ENCODE data around the gene ANO1.

DNA sequence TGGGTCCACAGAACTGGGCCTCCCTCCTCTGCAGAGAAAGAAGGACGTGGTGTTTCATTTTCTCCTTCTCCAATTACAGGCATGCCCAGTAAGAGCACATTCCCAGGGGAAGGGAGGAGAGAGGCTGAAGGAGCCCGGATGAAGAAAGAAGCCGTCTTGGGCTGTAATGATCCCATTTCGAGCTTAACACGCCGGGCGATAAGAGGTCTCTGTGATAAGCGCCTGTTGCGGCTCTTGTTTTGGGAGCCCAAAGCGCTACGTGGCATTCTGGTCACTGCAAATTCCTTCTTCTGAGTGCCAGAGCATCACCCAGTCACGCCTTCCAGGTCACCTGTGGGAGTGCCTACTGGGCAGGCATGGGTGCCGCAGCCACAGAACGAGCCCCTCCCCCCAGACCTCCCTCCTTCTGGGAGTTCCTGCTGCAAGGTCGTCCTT is 57.5 kb downstream of the ANO1 start:
- TF ChIP-seq, protein P1, sequence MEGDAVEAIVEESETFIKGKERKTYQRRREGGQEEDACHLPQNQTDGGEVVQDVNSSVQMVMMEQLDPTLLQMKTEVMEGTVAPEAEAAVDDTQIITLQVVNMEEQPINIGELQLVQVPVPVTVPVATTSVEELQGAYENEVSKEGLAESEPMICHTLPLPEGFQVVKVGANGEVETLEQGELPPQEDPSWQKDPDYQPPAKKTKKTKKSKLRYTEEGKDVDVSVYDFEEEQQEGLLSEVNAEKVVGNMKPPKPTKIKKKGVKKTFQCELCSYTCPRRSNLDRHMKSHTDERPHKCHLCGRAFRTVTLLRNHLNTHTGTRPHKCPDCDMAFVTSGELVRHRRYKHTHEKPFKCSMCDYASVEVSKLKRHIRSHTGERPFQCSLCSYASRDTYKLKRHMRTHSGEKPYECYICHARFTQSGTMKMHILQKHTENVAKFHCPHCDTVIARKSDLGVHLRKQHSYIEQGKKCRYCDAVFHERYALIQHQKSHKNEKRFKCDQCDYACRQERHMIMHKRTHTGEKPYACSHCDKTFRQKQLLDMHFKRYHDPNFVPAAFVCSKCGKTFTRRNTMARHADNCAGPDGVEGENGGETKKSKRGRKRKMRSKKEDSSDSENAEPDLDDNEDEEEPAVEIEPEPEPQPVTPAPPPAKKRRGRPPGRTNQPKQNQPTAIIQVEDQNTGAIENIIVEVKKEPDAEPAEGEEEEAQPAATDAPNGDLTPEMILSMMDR (conservative IDR thresholded peaks at IDR 0.05; ENCODE audit: low read depth, low read length) = no peak
- TF ChIP-seq EZH2 (IDR thresholded peaks at IDR 0.05; ENCODE audit: low read length, unreplicated experiment) (no peak), EZH2phosphoT487 (IDR thresholded peaks at IDR 0.05; ENCODE audit: borderline replicate concordance, low read length) (no peak)

All from PC-3 (cell line).